IPS-15b (cell line): ENCODE data around the gene NISCH.

Experiments
- H3K27me3 ChIP-seq: one replicate; pipeline ENCODE4 v1.6.1; 2013; ENCODE audit warnings: low read length; ENCODE audit not compliant: control insufficient read depth, insufficient read depth
- H3K36me3 ChIP-seq: one replicate; pipeline ENCODE4 v1.6.1; 2013; ENCODE audit warnings: low read length; ENCODE audit not compliant: control insufficient read depth, insufficient read depth
- H3K4me1 ChIP-seq: one replicate; pipeline ENCODE4 v1.6.1; 2013; ENCODE audit warnings: mild to moderate bottlenecking, low read length; ENCODE audit not compliant: control insufficient read depth, insufficient read depth
- H3K4me3 ChIP-seq: one replicate; pipeline ENCODE4 v1.5.1; 2013; ENCODE audit warnings: low read depth, low read length
- H3K9ac ChIP-seq: one replicate; pipeline ENCODE4 v1.6.1; 2013; ENCODE audit warnings: low read depth, mild to moderate bottlenecking, low read length
- H3K9me3 ChIP-seq: one replicate; pipeline ENCODE4 v1.6.1; 2013; ENCODE audit warnings: mild to moderate bottlenecking, low read length; ENCODE audit not compliant: control insufficient read depth, insufficient read depth

Gene NISCH

DNA sequence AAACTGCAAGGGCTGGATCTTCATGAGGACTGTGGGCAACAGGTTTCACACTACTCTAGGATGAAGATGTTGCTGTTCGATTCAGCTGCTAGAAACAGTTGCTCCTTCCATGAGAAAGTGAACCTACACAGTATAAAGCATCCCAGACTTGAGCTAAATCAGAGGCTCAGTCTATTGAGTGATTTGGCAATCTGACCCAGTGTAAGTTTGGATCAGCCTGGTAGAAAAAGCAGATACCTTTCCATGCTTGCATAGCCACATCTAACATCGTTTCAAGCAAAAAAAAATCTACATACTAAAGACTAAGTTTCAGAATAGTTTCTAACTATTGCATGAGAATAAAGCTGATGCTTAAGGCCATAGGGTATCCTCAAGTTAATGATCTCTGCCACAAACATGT, 85.6 kb downstream of the NISCH start:
- Histone ChIP-seq H3K4me3 (no peak overlapping the region), H3K9me3 (no peaks in the 10 kb centered on the region), H3K36me3 (peaks cover 12% of the 10 kb centered on the region), H3K27me3 (no peaks in the 10 kb centered on the region), H3K4me1 (peaks cover 9% of the 10 kb centered on the region), H3K9ac (no peak overlapping the region)
